Measurements from ENCODE around the gene DNAJB1. TPM values are rescaled to one million over a fixed set of nuclear protein-coding genes. Genes with fewer than 3 reads are reported as not detected.

Gene DNAJB1
- total and polyA plus RNA-seq, 10 of the 15 experiments (the other 5 are each of a cell fraction or from before 2014, with no cell fraction given): 4.8 to 65.8 (median 34.9) TPM

DNA sequence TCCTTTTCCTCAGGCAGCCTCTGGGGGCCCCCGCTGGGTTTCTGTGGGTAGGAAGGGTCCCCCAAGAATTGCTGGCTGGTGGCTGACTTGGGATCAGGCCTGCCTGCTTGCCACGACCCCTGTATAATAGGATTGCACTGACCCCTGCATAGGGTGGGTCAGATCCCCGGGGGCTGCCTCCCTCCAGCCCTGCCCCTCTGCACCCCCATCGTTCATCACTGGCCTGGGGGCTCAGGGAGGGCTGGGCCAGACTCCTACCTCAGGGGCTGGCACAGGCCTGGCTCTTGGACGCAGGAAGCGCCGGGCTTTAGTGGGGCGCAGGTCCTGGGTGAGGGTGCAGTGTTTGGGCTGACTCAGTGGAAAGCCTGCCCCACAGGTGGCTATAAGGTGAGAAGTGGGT is 43.1 kb upstream of the DNAJB1 start:
- Histone ChIP-seq H3K9ac (ENCODE audit: control insufficient read depth, insufficient read depth, low read length) (no peak overlapping the region), H3K4me1 (ENCODE audit: control insufficient read depth, insufficient read depth, low read length) (peaks cover 11% of the 10 kb centered on the region), H3K27me3 (replicated peaks in 1 of 2; ENCODE audit: control insufficient read depth in 2 of 2, insufficient read depth in 2 of 2, low read length in 1 of 2) (no peaks in the 10 kb centered on the region), H3K4me2 (ENCODE audit: control insufficient read depth, insufficient read depth) (no peak overlapping the region), H3K9me3 (replicated peaks; ENCODE audit: control insufficient read depth, insufficient read depth, low read length) (no peaks in the 10 kb centered on the region), H3K36me3 (ENCODE audit: control insufficient read depth in 2 of 2, insufficient read depth in 2 of 2, low read length in 1 of 2) (peaks cover 0 to 9% of the 10 kb centered on the region in 2 experiments; a peak in 2 of 4 replicates), H3K27ac (ENCODE audit: control insufficient read depth, insufficient read depth) (no peak overlapping the region), H3K79me2 (ENCODE audit: control insufficient read depth, insufficient read depth, low read length) (peaks cover 2% of the 10 kb centered on the region; the same call in 1 of the 2 replicates), H4K20me1 (ENCODE audit: control insufficient read depth, insufficient read depth) (no peaks in the 10 kb centered on the region), H3K4me3 (no peak overlapping the region), H2AFZ (ENCODE audit: control insufficient read depth, low read depth, low read length) (no peak overlapping the region)
- intact Hi-C loops (cut with micrococcal nuclease; ENCODE audit: unreplicated experiment): no loop called here
- ATAC-seq (no peak), FAIRE-seq (no peak), DNase-seq (ENCODE audit: low read depth, low spot score) (no peak)
- POLR2A ChIA-PET: interaction anchor here (1.0 kb wide), 1 partner anchor 10 kb away, joined by 11 read pairs; no protein-coding TSS in a partner anchor
- SMC1A ChIA-PET (ENCODE audit: uncharacterized antibody, unreplicated experiment): interaction anchor here (0.9 kb wide), 1 partner anchor 11 kb away, joined by 3 read pairs; no protein-coding TSS in a partner anchor
- WGBS (ENCODE audit: insufficient coverage, insufficient replicate concordance, low lambda C conversion rate, missing lambda C conversion rate): 79% methylated on average over 8 of the region's 8 CpGs
- CTCF ChIA-PET: interaction anchor here (1.7 to 2.5 kb wide), 3 partner anchors 10 to 13 kb away, joined by 5 to 7 read pairs (median 6); partner anchors contain the start of gene NDUFB7
- no peak for TF ChIP-seq JUNB (IDR thresholded peaks at IDR 0.05)
- TF ChIP-seq DPF2 (IDR thresholded peaks at IDR 0.05): no peak
- in situ Hi-C loops (cut with MboI): no loop called here
- RAD21 ChIA-PET (ENCODE audit: unreplicated experiment): interaction anchor here (1.3 kb wide), 1 partner anchor 126 kb away, joined by 5 read pairs; no protein-coding TSS in a partner anchor
- BruUV-seq (replicated peaks): no TSS peak

DNA sequence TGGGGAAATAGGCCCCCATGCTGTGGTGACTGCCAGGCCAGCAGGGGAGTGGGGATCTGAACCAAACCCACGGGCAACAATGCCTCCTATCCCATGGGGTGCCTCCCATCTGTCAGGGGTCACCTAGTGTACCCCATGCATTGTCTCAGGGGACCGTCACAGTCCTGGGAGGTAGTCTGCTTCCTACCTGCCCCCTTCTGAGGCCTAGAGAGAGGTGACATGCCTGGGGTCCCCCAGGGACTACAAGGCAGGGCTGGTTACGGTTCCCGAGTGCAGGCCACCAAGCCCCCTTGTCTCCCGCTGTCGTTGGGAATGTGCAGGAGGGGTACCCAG is 42.5 kb upstream of the DNAJB1 start:
- Histone ChIP-seq H2AFZ (ENCODE audit: control insufficient read depth, low read depth, low read length) (no peak overlapping the region), H3K27me3 (replicated peaks in 1 of 2; ENCODE audit: control insufficient read depth in 2 of 2, insufficient read depth in 2 of 2, low read length in 1 of 2) (no peaks in the 10 kb centered on the region), H4K20me1 (ENCODE audit: control insufficient read depth, insufficient read depth) (no peaks in the 10 kb centered on the region), H3K4me3 (no peak overlapping the region), H3K79me2 (ENCODE audit: control insufficient read depth, insufficient read depth, low read length) (peaks cover 2% of the 10 kb centered on the region; the same call in 1 of the 2 replicates), H3K27ac (ENCODE audit: control insufficient read depth, insufficient read depth) (no peak overlapping the region), H3K4me2 (ENCODE audit: control insufficient read depth, insufficient read depth) (no peak overlapping the region), H3K9ac (ENCODE audit: control insufficient read depth, insufficient read depth, low read length) (no peak overlapping the region), H3K36me3 (ENCODE audit: control insufficient read depth in 2 of 2, insufficient read depth in 2 of 2, low read length in 1 of 2) (peaks cover 0 to 9% of the 10 kb centered on the region in 2 experiments; a peak in 2 of 4 replicates), H3K4me1 (ENCODE audit: control insufficient read depth, insufficient read depth, low read length) (peaks cover 13% of the 10 kb centered on the region), H3K9me3 (replicated peaks; ENCODE audit: control insufficient read depth, insufficient read depth, low read length) (no peaks in the 10 kb centered on the region)
- RAD21 ChIA-PET (ENCODE audit: unreplicated experiment): no interaction called here
- in situ Hi-C loops (cut with MboI) (no loop called here), intact Hi-C loops (cut with micrococcal nuclease; ENCODE audit: unreplicated experiment) (no loop called here)
- CTCF ChIA-PET: interaction anchor here (2.5 kb wide), 1 partner anchor 11 kb away, joined by 7 read pairs; the partner anchor contains the start of gene NDUFB7
- no TSS peak for BruUV-seq (replicated peaks)
- SMC1A ChIA-PET (ENCODE audit: uncharacterized antibody, unreplicated experiment): no interaction called here
- POLR2A ChIA-PET: no interaction called here
- 81% methylated on average over 6 of the region's 6 CpGs for WGBS (ENCODE audit: insufficient coverage, insufficient replicate concordance, low lambda C conversion rate, missing lambda C conversion rate)
- FAIRE-seq (no peak), DNase-seq (ENCODE audit: low read depth, low spot score) (no peak), ATAC-seq (no peak)
- TF ChIP-seq MTA3 (IDR thresholded peaks at IDR 0.05; ENCODE audit: borderline replicate concordance, low read length): no peak
- no peak for TF ChIP-seq CREB1 (IDR thresholded peaks at IDR 0.05; ENCODE audit: low read depth)
- no peak for TF ChIP-seq SMARCA5 (IDR thresholded peaks at IDR 0.05)
- TF ChIP-seq SRF (IDR thresholded peaks at IDR 0.05; ENCODE audit: low read depth in 2 of 2, low read length in 2 of 2): no peak
- TF ChIP-seq NKRF (conservative IDR thresholded peaks at IDR 0.05): no peak
- TF ChIP-seq ZNF687 (IDR thresholded peaks at IDR 0.05): no peak
- TF ChIP-seq SREBF2 (IDR thresholded peaks at IDR 0.05; ENCODE audit: low read length): no peak
- no peak for TF ChIP-seq NRF1 (conservative IDR thresholded peaks at IDR 0.05; ENCODE audit: low read depth, low read length)
- no peak for TF ChIP-seq PAX8 (IDR thresholded peaks at IDR 0.05)
